MV-4-11 (cell line): ENCODE measurements around the gene EOLA2.
"Not testable (repeated sequence)": the region's sequence is repeated elsewhere in the genome, so short reads cannot be mapped to it uniquely, and the experiment has no call there.

Source experiments
- DNase-seq: peaks from one replicate; lab custom pipeline; 2025; lab: John Stamatoyannopoulos, UW

EOLA2 gene

DNA sequence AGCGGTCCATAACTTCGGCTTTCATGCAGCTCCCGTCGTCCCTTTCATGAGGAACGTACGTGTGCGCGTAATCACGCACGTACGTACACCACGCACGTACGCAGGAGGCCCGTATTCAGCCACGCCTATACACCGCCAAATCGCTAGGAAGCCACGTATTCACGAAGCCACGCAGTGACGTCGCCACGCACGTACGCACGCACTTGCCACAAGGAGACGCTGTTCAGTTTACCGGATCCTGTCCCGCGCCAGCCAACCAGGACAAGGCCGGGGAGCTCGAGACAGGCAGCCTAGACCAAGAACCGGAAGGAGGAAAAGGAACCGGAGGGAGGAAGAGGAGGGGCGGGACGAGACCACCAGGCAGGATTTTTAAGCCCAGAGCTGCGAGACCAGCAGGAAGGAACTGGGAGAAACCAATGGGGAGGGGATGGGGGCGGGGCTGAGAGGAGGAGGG is at the start of gene EOLA2:
TSS of gene EOLA2 (minus strand) at position 65 of the 454 bp plus-strand sequence. CDS start 4,617 bp downstream, outside the sequence.
- DNase-seq, result peak; percentile 97

DNA sequence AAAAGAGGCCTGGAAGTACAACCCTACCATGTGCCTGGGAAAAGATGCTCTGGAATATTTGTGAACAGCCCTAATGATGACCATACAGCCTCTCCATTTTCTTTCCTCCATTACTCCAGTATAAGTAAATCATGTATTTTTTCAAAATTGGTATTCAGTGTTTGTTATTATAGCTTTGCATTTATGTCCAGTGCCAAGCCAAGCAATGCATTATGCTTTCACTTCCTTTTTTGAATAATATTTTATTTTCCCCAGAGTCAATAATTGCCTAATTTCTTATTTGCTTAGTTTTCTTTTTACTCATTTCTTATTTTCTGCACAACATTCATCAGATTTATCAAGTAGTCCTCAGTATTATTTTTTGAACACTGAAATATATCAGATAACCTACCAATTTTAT is 49.3 kb upstream of the EOLA2 start:
- DNase-seq, result no peak

DNA sequence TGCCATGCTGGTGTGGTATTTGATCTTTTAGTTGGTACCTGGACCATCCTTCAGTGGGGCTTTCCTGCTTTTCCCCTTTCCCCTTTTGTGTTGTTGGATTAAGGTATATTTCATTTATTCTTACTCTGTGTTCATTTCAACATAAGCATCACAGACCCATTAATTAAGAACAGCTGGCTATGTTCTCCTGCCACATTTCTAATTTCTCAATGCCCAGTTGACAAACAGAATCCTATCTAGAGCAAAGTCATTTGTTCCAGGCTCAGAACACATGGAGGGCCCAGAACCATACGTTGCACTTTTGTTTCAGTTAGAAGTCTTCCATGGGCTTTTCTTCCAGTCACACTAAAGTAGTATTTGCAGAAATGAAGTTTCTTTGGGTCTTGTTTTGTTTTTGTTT is 46.1 kb upstream of the EOLA2 start:
- DNase-seq, result no peak

DNA sequence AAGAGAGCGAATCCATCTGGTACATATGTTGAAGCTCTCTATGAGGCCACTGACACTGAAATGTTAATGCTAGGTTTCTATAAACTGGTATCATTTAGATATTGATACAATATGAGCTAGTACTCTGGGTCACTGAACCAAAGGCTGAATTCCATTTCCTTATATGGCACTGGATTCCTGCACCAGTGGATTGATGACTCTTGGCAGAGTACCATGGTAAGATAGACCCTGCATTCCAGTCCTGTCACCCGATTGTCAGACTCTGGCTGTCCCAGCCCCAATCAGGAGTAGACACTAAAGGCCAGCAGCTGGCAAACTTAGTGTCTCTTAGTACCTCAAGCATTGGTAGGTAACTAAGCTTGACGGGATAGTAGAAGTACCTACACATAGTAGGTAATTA is 44.0 kb upstream of the EOLA2 start:
- DNase-seq, result no peak

DNA sequence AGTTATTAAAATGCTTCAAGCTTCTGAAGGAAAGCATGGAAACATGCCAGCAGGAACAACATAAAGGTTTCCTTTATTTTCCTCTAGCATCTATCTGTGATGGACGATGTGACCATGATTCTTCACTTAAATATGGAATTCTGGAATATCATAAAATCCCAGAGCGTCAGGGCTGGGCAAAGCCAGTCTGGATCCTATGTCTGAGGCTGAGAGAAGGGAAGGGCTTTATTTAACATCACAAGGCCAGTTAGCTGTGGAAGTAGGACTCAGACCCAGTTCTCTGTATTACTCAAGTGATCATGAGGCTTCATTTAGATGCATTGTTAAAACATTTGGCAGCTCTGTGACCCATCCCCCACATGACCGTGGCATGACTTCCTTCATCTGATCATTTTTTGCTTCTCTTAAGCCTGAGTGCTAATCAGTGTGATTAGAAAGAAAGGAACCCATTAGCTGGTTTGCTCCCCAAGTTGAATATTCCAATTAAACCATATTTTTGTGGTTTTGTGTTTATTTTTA is 40.9 kb upstream of the EOLA2 start:
- DNase-seq, result no peak

DNA sequence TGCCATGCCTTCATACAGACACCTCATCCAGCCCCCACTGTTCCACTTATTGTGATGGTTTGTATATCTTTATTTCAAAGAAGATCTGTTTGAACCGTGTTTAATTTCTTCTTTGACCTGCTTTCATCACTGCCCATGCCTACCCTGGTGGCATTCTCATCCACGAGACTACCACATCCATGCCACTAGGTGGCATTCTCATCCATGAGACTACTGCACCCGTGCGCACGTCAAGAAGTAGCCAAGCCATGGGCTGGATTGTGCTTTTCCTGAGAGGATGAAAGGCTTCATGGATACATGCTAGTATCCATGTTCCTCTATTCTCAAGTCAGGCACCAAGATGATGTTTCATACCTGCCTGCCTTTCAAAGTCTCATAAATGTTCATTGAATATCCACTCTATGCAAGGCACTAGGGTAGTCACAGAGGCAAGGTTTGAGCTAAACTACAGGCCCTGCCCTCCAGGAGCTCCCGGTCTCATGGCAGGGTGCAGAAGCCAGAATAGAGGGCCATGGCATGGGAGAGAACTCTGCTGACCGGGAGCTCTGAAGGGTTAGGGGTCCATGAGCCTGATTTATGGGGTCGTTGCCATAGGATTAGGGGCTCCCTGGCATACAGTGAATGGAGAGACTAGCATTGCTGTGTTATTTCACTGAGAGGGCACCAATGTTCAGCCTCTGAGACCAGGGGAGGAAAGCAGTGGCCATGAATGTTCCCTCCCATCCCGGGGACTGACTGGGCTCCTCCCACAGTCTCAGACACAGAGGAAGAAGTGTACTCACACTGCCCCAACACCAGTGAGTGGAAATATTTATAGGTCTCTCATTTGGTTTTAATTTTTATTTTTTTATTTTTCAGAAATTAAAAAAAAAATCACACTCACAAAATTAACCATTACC is 24.8 kb upstream of the EOLA2 start:
- DNase-seq, result peak; percentile 26

DNA sequence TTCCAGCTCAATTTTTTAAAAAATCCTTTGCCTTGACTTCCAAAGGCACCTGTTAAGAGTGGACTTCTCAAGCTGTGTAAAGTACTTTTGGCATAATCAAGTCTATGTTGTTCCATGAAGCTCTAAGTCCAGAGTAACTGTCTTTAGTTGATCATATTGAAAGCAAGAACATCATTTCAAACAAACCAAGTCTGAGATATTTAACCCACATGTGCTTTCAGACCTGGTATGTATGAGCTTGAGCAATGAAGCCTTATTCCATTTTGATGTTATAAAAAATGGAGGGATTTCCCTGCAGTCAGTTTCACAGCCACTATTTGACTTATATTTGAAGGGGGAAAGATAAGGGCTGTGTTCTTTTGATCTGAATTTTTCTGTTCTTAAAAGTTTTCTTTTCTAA is 23.7 kb upstream of the EOLA2 start:
- DNase-seq, result no peak

DNA sequence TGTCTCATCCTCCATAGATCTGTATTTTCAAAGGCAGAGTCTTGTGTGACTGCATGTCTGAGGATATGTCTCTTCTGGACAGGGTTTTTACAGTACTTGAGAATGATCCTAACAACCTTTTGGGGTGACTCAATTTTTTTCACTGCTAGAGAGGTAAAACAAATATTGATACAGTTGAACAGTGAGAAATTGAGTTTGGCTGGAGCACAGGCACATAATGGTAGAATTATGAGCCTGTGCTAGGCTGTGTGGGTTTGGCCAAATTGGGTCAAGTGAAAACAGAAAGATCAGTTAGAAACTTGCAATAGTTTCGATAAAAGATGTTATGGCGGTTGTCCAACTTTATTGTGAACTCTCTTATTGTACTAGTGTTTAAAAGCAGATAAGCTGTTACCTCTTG is 23.3 kb upstream of the EOLA2 start:
- DNase-seq, result no peak

DNA sequence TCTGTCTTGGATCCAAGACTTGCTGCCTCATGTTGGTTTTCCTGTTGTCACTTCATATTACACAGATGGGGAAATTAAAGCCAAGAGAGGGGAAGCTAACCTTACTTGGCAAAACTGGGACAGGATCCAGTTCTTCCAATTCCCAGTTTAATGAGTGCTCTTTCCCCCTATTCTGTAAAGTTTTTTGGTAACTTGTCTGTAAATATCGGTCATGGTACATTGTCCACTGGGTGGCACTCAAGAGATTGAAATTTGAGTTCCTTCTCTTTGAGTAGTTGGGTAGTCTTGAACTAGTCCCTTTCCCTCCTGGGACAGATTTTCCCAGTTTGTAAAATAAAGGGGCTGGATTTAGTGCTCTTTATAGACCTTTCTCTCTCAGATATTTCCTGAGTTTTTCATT is 12.4 kb upstream of the EOLA2 start:
- peak; percentile 15 for DNase-seq

DNA sequence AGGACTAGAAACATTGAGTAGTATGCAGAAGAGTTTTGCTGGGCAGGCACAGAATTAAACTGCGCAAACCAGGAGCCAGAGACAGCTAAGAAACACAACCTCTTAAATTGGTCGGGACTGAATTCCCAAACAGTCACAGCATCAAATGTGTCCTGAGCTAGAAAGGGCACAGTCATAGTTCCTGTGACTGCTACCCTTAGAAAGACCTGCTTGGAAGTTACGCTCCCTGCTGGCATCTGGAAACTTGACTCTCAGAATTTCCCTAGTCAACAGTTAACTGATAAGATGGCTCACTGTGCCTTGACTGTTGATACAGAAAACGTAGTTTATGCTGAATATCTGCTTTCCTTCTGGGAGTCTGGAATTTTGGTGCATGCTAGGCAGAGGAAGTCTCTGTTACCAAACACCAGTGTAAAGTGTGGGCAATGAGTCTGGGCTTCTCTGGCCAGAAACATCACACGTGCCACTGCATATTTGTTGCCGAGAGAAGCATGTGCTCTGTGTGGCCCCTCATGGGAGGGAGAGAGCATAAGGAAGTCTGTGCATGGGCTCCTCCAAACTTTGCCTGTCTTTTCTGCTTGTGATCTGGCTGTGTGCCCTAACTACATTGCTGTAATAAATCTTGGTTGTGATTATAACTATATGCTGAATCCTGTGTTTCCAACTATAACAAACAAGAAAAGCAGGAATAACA is 11.6 kb upstream of the EOLA2 start:
- no peak for DNase-seq

DNA sequence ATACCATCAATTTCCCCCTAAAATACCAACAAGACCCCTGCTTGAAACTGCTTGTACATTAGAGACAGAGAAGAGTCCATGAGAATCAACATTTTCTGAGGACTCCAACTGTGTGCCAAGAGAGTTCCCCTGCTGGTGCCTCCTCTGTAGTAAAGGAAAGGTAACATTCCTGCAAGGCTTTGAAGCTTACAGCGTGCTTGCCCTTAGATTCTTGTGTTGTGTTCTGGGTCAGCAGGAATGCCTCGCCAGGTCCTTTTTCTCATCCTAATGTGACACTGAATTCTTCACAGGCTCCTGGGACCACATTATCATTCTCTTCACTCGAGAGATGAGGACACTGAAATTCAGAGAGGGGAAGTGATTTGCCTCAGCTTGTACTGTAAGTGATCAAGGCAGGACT is 9.7 kb upstream of the EOLA2 start:
- no peak for DNase-seq

DNA sequence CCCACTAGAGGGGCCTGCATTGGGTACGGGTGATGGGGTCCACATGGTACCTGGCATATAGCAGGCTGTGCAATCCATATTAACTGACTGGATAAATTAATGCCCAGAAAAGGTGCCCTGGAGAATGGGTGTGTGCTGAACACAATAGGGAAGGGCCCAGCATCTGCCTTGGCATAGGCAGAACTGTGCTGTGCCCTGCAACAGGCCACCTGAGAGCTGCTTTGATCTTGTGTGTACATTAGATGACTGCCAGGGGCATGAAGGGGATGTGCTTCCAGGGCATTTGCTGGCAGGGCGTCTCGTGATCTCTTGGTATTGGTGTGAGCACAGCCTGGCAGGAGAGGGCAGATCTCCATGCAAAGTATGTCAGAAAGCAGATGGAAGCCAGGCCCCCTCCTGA is 8.6 kb upstream of the EOLA2 start:
- not testable (repeated sequence) for DNase-seq

DNA sequence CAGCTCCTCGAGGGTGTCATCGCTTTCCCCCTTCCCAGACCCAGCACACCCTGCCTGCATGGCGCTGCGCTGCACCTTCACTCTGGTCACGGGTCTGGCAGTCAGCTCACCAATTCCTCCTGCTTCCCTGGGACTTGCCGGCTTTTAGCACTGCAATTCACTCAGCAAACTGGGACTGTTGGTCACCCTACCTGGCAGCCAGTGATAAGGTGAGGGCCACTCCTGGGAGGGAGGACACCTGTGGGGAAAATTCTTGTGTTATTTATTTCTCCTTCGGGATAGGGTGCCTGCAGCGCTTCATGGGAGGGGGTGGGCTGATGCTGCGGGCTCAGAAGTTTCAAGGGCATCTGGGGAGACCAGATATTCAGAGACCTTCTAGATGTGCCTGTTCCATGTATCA is 7.5 kb upstream of the EOLA2 start:
- DNase-seq, result not testable (repeated sequence)

DNA sequence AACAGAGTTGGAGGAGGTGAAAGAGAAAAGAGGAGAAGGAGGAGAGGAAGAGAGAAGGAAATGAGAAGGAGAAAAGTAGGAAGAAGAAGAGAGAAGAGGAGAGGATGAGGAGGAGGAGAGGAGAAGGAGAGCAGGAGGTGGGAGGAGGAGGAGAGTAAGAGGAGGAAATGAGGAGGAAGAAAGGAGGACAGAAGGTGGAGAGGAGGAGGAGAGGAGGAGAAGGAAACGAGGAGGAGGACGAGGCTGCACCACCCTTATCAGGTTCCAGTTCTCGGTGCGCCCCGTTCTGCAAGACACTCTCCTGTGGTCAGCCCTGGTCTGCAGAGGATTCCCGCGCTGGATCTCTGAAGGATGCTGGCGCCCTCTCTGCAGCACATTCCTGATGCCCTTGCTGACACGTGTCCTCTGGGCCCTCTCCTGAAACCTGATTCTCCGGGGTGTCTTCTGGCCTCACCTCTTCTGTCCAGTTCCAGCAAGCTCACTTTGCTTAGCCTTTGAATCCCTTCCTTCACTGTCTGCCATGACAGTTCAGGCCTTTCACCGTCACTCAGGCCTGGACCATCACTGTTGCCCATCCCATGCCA is 6.9 kb upstream of the EOLA2 start:
- not testable (repeated sequence) for DNase-seq

DNA sequence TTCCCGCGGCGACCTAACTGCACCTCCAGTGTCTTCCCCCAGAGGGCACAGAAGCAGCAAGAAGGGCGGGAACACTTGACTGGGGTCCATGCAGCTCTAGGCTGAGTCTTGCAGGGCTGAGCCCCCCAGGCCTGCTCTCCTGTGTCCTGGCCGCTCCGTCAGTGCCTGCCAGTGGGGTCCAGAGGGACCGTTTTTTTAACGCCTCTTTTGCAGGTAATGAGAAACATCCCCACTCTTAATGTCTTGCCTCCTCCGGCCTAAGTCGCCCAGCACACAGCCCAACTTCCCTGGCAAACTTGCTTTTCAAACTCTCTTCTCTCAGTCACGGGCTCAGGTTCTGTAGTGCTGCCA is 2.4 kb upstream of the EOLA2 start:
- not testable (repeated sequence) for DNase-seq

DNA sequence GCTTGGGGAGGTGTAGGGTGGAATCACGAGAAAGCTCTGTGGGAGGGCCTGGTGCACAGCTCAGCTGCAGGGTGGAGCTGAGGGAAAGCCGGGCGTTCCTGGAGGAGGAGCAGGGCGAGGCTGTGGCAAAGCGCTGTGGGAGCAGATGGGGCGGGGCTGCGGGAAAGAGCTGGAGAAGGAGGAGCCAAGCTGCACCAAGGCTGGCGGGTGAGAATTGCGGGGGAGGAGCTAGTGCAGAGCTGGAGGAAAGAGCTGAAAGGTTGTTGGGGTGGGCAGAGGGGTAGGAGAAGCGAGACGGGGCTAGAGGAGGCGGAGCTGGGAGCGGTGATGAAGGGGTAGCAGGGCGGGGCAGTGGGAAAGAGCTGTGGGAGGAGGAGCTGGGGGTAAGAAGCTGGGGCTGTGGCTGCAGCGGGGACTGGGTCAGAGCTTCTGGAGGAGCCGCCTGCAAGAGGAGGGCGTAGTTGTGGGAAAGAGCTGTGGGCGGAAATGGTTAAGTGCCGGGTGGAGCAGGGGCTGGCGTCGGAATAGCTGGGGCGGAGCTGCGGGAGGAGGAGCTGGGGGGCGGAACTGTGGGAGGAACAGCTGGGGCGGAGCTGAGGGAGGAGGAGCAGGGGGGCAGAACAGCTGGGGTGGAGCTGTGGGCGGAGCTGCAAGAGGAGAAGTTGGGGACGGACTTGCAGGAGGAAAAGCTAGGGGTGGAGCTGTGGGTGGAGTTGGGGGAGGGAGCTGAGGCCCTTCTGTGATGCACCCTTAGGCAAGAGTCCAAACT is 1.8 kb upstream of the EOLA2 start:
- DNase-seq, result peak; percentile 97

DNA sequence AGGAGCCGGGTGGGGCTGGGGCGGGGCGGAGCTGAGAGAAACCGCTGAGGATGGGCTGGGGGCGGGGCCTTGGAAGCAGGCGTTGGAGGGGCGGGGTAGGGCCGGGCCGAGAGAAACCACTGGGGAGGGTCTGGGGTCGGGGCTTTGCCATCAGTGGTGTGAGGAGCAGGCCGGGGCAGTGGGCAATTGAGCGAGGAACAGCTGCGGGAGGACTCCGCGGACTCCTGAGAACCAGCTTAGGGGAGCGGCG is 1.3 kb upstream of the EOLA2 start:
- no peak for DNase-seq

DNA sequence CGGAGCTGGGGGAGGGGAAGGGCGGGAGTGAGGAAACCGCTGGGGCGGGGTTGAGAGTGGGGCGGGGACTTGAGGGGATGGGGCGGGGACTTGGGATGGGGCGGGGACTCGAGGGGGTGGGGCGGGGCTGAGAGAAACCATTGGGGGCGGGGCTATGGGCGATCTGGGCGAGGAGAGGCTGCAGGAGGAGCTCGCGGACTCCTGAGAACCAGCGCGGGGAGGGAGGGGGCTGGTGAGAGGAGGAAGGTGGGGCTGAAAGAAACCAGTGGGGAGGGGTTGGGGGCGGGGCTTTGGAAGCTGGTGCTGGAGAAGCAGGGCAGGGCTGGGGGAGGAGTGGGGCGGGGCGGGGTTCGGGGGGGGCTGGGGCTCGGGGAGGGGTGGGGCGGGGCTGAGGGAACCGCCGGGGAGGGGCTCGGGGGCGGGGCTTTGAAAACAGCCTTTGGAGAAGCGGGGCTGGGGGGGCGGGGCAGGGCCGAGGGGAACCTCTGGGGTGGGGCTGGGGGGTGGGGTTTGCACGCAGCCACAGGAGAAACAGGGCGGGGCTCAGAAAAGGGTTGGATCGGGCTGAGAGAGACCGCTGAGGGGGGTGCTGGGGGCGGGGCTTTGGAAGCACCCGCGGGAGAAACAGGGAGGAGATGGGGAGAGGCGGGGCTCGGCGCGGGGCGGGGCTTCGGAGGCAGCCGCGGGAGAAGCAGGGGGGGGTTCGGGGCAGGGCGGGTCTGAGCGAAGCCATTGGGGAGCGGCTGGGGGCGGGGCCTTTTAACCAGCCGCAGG is 777 bp upstream of the EOLA2 start:
- peak; percentile 74 for DNase-seq

DNA sequence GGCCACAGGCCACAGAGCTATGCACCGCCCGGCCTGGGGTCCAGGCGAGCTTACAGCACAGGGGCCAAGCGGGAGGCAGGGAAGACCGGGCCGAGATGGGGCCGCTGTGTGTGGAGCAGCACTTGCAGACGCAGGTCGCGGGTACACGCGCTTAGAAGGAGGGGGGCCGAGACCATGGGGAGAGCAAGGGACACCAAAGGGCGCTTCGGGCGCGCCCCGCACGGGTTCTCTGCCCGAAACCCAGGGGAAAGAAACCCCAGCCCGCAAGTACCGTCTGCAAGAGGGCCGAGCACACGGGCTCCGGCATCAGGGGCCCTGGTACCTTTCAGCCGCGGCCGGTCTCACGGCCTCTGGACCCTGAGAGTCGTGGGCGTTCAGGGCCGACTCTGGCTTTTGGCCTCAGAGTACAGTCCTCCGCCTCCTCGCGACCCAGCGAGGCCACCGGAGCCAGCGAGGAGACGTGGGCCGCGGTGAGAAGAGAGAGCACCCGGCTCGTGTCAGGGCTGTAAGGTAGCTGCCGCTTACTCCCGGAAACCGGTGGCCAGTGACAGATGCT is 342 bp downstream of the EOLA2 start:
- no peak for DNase-seq

DNA sequence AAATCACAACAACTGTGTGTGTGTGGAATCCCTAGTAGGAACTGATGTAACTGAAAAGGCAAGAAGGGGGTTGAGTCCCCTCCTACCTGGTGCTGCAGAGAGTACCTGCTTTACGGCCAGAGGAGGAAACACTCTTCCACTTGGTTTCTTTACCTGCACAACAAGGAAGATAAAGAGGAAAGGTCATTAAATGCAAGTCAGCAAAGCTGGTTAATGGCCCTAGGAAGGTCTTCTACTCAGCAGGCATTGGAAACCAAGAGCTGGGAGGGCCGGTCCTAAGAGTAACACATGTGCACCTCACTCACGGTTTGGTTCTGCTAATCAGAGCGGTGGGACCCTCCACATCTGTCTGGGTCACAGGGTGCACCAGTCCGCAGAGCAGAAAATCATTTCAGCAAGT is 963 bp downstream of the EOLA2 start:
- not testable (repeated sequence) for DNase-seq

DNA sequence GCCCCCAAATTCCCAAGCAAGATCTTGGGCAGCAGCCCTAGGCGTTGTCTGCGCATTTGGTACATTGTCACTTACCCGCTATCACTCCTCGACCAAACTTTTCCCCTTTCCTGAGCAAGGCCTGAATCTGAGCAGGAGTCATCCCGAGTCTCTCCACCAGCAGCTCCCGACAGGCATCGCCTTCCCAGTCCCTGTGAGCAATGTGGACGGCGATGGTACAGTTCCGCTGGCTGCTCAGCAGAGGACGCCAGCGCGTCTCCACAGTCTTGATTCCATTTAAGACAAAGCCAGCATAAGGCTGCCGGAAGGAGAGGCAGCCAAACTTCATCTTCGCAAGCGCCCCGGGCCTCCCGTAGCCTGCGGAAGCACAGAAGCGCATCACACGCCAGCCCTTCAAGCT is 4.7 kb downstream of the EOLA2 start:
- not testable (repeated sequence) for DNase-seq
